NB4 (cell line): Measurements from ENCODE around the gene ZNF664.

ENCODE experiments used
- POLR2A ChIP-seq: IDR thresholded peaks from 2 replicates; pipeline ENCODE4 v1.6.1; 2011; ENCODE audit warnings: mild to moderate bottlenecking; ENCODE audit not compliant: insufficient read length; ENCODE audit errors: extremely low read depth
- TF ChIP-seq, protein P1 (sequence below): IDR thresholded peaks from one replicate; pipeline ENCODE4 v1.5.1; 2012; ENCODE audit warnings: low read depth, low read length
- TF ChIP-seq, protein P2 (sequence below): IDR thresholded peaks from 2 replicates; pipeline ENCODE4 v1.6.1; 2011; ENCODE audit warnings: low read depth, low read length

DNA sequence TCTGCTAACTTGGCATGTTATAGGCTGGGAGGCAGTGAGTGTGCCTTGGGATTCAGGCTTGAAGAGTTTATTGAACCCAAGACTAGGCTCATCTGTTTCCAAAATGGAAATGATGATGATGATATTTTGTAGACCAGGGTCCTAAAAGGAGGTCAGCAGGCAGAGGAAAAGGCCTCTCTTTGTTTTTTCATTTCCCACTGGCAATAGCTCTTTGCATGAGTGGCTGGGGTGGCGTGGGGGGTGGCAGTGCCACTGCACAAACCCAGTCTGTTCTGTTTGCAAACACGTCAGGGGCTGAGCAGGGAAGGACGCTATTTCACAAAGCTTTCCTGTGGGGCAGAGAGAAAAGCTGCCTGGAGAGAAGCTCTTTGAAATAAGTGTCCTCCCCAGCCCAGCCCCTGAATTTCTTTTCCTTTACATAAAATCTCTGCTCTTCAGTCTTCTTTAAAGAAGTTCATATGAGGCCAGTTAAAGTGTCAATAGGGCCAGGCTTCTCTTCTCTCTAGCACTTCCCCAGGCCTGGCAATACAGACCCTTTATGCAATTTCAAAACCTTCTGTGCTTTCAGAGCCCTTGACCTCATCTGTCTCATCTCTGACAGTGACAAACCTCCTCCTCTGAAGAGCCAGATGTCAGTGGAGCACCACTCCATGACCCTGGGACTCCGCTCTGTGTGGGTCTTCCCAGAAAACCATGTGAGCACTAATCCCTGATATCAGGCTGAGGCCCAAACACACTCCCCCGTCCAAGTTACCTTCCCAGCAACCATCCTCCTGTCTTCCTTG lies 72.8 kb downstream of the ZNF664 start:
- TF ChIP-seq, protein P1, sequence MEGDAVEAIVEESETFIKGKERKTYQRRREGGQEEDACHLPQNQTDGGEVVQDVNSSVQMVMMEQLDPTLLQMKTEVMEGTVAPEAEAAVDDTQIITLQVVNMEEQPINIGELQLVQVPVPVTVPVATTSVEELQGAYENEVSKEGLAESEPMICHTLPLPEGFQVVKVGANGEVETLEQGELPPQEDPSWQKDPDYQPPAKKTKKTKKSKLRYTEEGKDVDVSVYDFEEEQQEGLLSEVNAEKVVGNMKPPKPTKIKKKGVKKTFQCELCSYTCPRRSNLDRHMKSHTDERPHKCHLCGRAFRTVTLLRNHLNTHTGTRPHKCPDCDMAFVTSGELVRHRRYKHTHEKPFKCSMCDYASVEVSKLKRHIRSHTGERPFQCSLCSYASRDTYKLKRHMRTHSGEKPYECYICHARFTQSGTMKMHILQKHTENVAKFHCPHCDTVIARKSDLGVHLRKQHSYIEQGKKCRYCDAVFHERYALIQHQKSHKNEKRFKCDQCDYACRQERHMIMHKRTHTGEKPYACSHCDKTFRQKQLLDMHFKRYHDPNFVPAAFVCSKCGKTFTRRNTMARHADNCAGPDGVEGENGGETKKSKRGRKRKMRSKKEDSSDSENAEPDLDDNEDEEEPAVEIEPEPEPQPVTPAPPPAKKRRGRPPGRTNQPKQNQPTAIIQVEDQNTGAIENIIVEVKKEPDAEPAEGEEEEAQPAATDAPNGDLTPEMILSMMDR, result no peak
- TF ChIP-seq POLR2A, result no peak
- TF ChIP-seq, protein P2, sequence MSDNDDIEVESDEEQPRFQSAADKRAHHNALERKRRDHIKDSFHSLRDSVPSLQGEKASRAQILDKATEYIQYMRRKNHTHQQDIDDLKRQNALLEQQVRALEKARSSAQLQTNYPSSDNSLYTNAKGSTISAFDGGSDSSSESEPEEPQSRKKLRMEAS, result no peak
